Sciatic nerve (tissue), 2 donors: ENCODE measurements around the gene LLGL1. TPM values are rescaled to one million over a fixed set of nuclear protein-coding genes. Genes with fewer than 3 reads are reported as not detected.

Experiments used
- ATAC-seq: fragments of 200-7000 bp; cut with Tn5 transposase; one replicate; pipeline ENCODE4 v1.9.1; 2020; ENCODE audit warnings: mild to moderate bottlenecking, moderate library complexity
- DNase-seq: peaks from one replicate; pipeline ENCODE4 v3.0.0-alpha.2; 2020; ENCODE audit warnings: low spot score
- intact Hi-C: fragments of 100-400 bp; cut with DNase I; formaldehyde crosslinking; loops from one replicate; pipeline ENCODE4 v1.14.2; 2022
- total RNA-seq: library from RNA; stranded (reverse); fragmentation: NEBNext Ultra II Directional; extraction: Animal tissue kit (Norgen Biotek cat#: 25700); gene quantifications from one replicate; pipeline ENCODE4 v1.2.1, GENCODE V29; 2021
- donor health status: DM: no; HTN: no; CAD: no.
- donor health status: DM: no; HTN: no; CAD: no.

Gene LLGL1
- total RNA-seq, 1 donor from 2014 or later: 21.4 TPM

DNA sequence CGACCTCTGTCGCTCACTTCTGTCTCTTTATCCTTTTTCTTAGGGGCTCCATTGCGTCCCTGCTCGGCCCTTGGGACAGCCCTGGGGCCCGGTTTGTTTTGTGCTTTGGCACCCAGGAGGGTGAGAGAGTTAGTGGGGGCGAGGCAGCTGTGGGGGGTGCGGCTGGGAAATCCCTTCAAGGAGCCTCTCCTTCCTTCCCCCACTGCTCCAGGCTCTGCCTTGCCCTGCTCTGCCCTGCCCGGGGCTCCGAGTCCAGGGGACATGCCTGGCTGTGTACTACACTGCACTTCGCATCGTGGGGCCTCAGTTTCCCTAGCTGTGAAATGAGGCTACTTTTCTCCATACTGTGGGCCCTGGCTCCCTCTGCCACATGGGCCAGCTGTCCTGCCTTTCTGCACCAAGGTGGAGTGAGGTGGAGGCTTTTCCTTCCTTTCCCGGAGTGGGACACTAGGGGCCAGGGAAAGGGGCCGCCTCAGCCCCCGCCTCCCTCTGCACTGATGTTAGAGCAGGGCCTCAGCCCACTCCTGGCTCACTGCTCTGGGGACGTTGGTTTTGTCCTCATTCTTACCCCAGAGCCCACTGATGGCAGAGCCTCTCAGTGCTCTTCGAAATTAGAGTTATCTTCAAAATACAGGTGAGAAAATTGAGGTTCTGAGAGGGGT is 980 bp downstream of the LLGL1 start:
- DNase-seq (no peak), ATAC-seq (no peak)
- intact Hi-C loops: no loop called here

DNA sequence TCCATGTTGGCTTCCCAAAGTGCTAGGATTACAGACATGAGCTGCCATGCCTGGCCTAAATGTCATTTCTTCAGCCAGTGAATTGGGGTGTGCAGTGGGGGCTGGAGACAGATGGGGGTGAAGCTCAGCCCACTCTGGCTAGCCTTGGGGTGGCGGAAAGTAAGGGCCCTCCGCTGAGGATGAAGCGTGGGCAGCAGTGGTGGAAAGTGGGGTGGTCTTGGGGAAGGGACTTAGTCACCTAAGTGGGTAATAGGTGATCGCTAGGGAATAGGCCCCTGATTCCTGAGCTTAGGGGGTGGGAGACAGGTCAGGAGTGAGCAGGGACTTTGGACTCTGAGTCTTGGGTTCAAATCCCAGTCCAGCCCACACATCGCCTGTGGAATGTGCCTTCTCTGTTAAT is 2.2 kb downstream of the LLGL1 start:
- intact Hi-C loops: no loop called here
- DNase-seq: no peak
- no peak for ATAC-seq

- ATAC-seq: no peak
- no peak for DNase-seq
- intact Hi-C loops: no loop called here
Observed at GRCh38 chr17:18228176-18228682, 2.8 kb downstream of the LLGL1 start.

DNA sequence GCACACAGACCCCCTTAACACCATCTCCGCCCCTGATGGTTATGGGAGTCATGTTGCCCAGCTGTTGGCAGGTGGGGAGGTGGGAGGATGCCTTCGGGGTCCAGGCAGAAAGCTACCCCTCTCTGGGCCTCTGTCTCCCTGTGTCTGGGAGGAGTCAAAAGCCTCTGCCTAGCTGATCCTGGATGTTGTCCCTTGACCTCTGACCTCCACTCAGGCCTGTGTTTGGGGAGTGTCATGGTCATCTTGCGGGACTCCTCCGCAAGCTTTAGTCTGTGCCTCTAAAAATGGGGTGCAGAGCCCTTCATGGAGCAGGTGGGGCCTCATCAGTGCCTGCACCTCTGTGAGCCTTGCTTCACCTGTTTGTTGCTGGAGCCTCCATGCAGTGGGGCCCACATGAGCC is 3.8 kb downstream of the LLGL1 start:
- intact Hi-C loops: no loop called here
- ATAC-seq (no peak), DNase-seq (no peak)

- DNase-seq (no peak), ATAC-seq (no peak)
- intact Hi-C loops: no loop called here
Observed at GRCh38 chr17:18229771-18230170, 4.3 kb downstream of the LLGL1 start.

DNA sequence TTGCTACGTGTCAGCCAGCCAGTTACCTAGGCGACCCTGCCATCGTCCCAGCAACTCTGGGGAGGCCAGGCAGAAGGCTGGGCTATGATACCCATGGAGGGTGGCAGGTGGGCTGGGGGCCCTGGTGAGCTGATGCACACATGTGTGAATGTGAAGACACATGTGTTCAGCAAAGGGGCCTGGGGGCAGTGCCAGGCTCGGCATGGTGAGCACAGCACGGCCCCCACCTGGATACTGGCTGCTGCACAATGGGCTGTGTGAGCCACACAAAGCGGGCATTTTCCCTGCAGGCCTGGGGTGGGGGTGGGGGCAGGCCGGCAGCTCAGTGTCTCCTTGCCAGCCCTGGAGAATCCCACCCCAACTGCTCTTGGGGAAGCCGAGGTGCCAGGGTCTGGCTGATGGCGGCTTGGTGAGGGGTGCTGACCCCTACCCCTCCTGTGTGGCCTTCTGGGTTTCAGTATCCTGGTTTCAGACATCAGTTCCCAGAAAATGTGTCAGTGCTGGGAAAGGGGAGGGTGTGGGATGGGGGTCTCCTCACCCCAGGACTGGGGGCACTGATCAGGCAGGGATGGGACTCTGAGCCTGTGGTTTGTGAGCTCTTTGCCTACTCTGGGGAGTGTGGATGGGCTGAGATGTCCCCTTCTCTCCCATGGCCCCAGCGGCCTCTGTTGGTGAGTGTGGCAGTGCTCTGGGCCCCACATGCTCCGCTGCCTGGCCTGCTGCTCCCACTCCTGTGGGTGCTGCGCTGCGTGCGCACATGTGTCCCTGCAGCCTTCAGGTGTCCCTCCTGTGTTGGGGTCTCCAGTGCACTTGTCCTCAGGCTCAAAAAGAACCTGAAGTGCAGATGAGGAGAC is 5.1 kb downstream of the LLGL1 start:
- ATAC-seq (no peak), DNase-seq (no peak)
- intact Hi-C loops: no loop called here

DNA sequence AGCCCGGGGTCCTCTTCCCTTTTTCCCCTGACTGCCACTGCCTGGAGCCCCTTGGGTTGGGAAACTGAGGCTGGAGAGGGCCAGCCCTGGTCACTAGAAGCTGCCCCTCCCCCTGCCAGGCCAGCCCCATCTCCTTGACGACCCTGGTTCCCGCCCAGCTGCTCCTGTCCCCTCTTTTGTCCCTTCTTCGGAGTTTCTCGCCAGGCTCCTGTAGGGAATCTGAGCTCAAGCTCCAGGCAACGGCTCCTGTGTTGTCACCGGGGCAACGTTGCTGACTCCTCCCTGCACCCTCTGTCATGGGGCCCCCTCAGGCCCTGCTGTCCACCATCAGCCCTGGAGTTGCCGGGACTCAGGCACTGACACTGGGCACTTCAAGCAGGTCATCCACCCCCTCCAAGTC is 5.7 kb downstream of the LLGL1 start:
- no peak for ATAC-seq
- intact Hi-C loops: no loop called here

DNA sequence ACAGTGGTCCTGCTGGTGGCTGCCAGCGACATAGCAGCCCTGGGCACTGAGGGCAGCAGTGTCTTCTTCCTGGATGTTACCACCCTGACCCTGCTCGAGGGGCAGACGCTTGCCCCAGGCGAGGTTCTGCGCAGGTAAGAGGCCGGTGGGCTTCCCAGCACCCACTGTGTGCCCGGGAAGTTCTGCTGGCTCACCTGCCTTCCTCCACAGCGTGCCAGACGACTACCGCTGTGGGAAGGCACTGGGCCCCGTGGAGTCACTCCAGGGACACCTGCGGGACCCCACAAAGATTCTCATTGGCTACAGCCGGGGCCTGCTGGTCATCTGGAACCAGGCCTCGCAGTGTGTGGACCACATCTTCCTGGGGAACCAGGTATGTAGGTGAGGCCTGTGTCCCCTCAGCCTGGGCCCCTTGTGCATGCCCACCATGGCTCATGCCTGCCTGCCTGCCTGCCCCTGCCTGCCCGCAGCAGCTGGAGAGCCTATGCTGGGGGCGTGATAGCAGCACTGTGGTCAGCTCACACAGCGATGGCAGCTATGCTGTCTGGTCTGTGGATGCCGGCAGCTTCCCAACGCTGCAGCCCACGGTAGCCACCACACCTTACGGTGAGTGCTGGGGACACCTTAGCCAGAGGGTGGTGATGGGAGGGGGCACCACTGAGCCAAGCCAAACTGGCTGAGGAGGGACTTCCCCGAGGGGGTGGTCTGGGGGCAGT is 8.5 kb downstream of the LLGL1 start:
- ATAC-seq: no peak
- intact Hi-C loops: no loop called here
- DNase-seq: no peak

More for the DNA sequence above, 5.7 kb downstream of the LLGL1 start:
- DNase-seq: no peak

GRCh38 chr17:18234853-18235380 is 9.5 kb downstream of the LLGL1 start:
- intact Hi-C loops: no loop called here
- ATAC-seq (no peak), DNase-seq (no peak)

DNA sequence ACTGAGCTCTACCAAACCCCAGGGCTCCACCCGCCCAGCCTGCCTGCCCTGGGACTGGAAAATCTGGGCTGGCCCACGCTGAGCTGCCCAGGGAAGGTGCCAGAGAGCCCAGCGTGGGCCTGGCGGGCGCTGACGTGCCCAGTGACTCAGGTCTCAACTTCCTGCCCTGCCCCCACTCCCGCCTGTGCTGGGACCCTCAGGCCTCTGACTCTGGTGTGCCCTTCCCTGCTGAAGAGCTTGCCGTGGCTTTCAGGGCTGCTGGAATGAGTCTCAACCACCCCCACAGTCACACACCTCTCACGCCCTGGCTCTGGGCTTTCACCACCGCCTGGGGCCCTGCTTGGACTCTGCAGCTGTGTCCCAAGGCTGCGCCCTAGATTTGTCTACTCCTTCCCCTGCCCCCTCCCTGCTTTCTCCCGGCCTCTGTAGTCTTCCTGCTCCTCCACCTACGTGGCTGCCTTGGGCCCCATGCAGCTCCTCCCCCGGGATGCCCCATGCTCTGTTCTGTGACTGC is 10.4 kb downstream of the LLGL1 start:
- ATAC-seq (no peak), DNase-seq (no peak)
- intact Hi-C loops: no loop called here

- ATAC-seq: no peak
- intact Hi-C loops: no loop called here
Observed at GRCh38 chr17:18236494-18236893, 11.1 kb downstream of the LLGL1 start.

GRCh38 chr17:18237461-18237860 is 12.0 kb downstream of the LLGL1 start:
- intact Hi-C loops: no loop called here
- DNase-seq (no peak), ATAC-seq (no peak)

More at GRCh38 chr17:18236494-18236893, 11.1 kb downstream of the LLGL1 start:
- DNase-seq: no peak

DNA sequence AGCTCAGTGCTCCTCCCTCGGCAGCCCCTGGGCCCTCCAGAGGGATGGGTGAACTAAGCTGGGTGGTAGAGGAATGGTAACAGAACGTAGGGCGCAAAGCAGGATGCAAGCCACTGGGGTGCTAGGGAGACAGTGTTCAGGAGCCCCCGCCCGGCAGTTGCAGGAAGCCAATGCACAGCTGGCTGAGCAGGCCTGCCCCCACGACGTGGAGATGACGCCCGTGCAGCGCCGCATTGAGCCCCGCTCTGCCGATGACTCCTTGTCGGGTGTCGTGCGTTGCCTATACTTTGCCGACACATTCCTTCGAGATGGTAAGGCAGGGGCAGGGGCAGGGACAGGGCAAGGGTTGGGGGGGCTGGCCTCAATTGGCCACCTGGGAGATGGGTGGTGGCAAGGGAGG is 12.9 kb downstream of the LLGL1 start:
- intact Hi-C loops: no loop called here
- DNase-seq (no peak), ATAC-seq (no peak)

DNA sequence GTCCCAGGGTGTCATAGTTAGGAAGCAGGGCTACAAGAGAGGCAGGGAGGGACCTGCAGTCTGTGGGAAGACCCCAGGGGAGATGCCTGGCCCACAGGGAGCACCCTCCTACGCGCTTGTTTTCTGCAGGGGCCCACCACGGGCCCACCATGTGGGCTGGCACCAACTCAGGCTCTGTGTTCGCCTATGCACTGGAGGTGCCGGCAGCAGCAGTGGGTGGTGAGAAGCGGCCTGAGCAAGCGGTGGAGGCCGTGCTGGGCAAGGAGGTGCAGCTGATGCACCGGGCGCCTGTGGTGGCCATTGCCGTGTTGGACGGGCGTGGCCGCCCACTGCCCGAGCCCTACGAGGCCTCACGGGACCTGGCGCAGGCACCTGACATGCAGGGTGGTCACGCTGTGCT is 15.0 kb downstream of the LLGL1 start:
- intact Hi-C loops: no loop called here
- no peak for ATAC-seq
- no peak for DNase-seq

DNA sequence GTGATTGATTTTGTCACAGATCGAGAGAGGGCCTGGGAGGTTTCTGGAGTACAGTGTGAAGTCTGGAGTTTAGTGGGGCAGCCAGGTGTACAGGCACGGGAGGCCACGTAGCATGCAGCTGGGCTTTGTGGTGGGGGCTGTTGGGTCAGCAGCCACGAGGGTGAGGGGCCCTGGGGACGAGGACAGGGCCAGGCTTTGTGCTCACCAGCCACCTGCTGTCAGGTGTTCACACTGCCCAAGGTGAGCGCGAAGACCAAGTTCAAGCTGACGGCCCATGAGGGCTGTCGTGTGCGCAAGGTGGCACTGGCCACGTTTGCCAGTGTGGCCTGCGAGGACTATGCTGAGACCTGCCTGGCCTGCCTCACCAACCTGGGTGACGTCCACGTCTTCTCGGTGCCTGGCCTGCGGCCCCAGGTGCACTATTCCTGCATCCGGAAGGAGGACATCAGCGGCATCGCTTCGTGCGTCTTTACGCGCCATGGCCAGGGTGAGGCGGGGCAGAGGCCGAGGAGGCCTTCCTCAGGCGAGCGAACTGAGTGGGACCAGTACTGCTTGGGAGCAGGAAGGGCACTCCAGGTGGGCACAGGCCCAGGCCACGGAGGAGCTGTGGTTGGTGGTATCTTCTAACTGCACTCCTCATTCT is 15.9 kb downstream of the LLGL1 start:
- ATAC-seq (no peak), DNase-seq (no peak)
- intact Hi-C loops: no loop called here

DNA sequence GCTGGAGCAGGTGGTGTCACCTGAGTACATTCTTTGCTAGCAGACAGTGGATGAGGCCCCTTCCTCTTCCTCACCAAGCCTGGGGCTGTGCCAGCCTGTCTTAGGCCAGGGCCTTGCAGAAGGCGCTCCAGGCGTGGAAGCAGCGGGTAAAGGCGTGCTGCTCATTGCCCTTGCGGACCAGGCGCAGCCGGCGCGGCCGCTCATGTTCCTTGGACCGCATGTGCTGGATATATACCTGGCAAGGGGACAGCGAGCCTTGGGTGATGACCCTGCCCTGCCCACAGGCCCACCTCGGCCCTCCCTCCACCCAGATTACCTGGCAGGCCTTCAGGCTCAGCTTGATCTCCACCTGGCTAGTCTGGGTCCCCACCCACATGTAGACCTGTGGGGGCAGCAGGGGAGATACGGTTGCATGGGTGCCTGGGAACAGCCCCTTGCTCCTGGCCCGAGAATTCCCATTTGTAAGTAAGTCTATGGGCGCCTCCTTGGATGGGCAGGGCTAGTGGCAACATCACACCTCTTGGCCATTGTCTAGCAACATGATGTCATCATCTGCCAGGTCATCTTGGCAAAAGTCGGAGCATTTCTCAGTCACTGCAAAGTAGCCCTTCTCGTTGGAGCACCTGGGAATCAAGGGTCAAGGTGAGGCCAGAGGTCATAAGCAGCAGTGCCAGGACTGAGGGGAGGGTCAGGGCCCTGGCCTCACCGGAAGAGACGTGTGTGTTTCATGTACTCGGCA is 19.8 kb downstream of the LLGL1 start:
- ATAC-seq (no peak), DNase-seq (no peak)
- intact Hi-C loops: no loop called here

DNA sequence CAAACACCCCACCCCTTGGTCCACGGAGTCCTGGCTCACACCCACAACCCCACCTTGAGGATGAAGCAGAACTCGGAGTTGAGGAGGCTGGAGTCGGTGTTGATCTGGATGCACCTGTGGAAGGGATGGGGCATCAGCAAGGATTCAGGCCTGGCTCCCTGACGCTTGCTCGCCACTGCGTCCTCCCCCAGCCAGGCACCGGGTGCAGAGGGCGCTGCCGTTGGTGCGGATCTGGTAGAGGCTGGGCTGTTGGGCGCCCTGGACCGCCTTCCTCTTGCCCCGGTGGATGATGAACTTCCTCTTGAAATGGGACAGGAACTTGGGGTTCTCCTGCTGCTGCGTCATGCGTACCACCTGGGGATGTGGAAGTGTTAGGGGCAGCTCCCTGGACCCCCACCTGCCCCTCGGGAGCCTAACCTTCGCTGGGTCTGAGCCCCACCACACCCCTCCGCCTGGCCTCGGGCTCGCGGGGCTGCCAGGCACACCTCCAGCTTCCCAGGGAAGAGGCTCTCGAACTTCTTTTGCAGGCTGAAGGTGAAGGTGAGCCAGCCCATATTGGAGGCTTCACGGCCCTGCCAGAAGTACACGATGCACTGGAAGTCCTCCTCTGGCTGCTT is 20.8 kb downstream of the LLGL1 start:
- no peak for DNase-seq
- intact Hi-C loops: no loop called here
- no peak for ATAC-seq
